Thyroid gland (tissue), 4 donors: ENCODE data around the gene TOP1.
"Not testable (repeated sequence)": the region's sequence is repeated elsewhere in the genome, so short reads cannot be mapped to it uniquely, and the experiment has no call there.

Experiments used
- POLR2A ChIP-seq, 2 donors: fragments of 450-650 bp; IDR thresholded peaks; one replicate each; pipeline ENCODE4 v1.6.1; 2017; ENCODE audit warnings: antibody characterized with exemption in 2 of 2, mild to moderate bottlenecking in 2 of 2, moderate library complexity in 1 of 2
- TF ChIP-seq, protein P1 (sequence below), 6 experiments: fragments of 200-600 bp in 3 of 6; fragments of 450-650 bp in 3 of 6; sonication (generic) in 3 of 6; IDR thresholded peaks; one replicate each; pipeline ENCODE4 v1.5.1; 2016 to 2019; ENCODE audit warnings: antibody characterized with exemption in 6 of 6, mild to moderate bottlenecking in 2 of 6, inconsistent platforms in 1 of 6, moderate library complexity in 1 of 6

- not testable (repeated sequence) for TF ChIP-seq POLR2A (IDR thresholded peaks at IDR 0.05)
- TF ChIP-seq, protein P1, sequence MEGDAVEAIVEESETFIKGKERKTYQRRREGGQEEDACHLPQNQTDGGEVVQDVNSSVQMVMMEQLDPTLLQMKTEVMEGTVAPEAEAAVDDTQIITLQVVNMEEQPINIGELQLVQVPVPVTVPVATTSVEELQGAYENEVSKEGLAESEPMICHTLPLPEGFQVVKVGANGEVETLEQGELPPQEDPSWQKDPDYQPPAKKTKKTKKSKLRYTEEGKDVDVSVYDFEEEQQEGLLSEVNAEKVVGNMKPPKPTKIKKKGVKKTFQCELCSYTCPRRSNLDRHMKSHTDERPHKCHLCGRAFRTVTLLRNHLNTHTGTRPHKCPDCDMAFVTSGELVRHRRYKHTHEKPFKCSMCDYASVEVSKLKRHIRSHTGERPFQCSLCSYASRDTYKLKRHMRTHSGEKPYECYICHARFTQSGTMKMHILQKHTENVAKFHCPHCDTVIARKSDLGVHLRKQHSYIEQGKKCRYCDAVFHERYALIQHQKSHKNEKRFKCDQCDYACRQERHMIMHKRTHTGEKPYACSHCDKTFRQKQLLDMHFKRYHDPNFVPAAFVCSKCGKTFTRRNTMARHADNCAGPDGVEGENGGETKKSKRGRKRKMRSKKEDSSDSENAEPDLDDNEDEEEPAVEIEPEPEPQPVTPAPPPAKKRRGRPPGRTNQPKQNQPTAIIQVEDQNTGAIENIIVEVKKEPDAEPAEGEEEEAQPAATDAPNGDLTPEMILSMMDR (IDR thresholded peaks at IDR 0.05), result not testable (repeated sequence)
Observed at GRCh38 chr20:41003936-41004294, 24.7 kb upstream of the TOP1 start.
